HG02981 (cell line): ENCODE data around the gene WNK1.
A peak's percentile ranks its signal among the peaks of the same experiment; 100 is the strongest.
"Not testable (repeated sequence)": the region's sequence is repeated elsewhere in the genome, so short reads cannot be mapped to it uniquely, and the experiment has no call there.

ENCODE experiments used
- ATAC-seq: cut with Tn5 transposase; IDR thresholded peaks from one replicate; pipeline ENCODE4 v1.9.1; 2021; ENCODE audit warnings: mild to moderate bottlenecking, moderate library complexity; ENCODE audit not compliant: unreplicated experiment

The WNK1 gene

DNA sequence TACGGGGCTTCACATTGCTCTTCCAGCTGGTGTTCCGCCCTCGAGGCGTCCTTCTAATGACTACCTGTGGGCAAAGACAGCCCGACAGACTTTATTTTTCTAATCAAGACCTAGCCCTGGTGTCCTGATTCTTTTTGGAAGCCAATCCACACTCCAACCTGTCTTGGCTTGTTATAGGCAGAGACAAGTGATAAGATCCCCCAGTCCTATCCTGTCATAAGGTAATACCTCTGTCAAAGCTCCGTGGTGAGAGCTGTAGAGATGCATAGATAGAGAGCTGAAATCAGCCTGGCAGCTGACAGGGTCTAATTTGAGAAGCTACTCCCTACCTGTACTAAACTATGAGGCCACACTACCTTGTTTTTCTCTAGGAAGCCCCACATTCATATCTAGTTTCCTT, 11.5 kb upstream of the WNK1 start:
- ATAC-seq = no peak

DNA sequence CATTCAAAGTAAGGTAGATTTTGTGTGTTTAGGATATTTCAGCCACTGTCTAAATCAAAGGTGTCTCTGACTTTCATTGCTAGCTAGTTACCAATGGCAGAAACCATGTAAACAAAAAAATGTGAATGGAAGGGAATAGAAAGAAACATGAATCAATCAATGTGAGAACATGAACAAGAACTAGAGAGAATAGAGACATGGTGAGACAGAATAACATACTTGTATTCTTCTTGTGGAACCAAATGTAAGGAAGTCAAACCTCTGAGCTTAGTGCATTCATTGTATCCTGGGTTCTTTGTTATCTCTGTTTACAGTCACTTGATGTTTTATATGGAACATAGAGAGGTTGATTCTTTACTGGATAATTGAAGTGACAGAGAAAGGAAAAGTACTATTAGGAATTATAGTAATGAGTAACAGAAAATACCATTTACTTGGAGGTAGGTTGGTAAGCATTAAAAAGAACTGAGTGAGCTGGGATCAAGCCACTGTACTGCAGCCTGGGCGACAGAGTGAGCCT, 2.6 kb upstream of the WNK1 start:
- ATAC-seq = no peak

DNA sequence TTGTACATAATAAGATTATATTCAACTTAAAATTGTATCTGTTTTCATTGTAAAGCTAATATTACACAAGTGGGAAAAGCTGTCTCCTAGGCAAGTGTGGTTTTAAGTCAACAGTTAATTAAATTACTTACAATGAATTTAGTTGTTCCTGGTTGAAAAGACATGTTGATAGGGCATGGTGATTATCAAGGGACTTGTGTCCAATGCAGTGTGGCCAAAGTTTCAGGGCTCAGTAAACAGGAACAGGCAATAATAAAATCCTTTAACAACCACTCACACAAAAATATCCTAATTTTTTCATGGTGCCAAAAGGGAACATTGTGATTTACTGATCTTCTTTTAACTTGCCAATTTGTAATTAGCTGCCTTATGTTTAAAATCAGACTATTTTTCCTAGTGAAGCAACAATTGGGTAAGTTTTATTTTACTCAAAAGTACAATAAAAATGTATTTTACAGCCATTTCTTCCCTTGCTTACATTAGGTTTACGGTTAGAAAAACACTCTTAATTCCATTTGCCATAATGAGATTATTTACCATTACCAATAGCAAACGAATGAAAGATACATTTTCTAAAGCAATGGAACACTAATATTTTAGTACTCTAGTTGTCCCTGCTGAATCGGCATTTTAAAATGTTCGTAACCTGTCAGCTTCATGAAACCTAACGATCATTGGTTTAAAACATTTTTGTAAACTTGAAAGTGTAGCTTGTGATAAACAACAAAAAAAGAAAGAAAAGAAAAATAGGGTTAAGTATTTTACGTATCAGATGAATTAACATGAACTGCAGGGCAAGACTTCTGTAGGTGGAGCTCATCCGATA, 1.8 kb upstream of the WNK1 start:
- ATAC-seq = no peak

DNA sequence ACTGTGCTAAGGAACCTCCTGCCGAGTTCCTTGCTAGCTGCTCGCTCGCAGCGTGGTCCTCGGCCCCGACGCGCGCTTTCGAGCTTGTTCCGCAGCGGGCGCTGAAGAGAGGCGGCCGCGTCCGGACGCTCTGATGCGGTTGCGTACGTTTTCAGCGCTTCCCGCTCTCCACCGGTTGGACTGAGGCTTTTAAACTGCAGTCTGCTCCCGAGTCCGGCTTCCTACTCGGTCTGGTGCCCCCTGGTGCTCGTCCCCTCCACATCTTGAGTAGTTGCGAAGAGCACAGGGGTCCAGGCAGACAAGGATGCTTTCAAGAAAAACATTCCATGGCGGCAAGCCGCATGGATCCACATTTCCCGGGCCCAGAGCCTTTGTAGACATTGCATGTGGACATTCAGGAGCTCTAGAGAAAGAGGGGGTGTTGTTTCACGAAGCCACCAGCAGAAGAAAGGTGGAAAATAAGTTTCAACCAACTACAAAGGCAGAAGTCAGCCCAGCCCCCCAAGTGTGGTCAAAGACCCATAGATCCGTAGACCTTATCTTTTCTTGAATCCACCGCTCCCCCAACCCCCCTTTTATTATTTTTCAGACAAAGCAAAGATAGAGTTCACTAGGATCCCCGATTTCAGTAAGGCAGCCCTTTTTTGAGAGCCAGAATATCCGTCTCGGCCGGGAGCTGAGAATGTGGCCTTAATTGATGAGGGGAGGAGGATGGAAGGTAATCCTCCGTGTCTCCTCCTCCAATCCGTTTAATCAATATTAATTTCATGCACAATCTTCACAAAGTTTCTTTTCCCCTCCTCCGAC, 984 bp upstream of the WNK1 start:
- ATAC-seq = peak; percentile 47

DNA sequence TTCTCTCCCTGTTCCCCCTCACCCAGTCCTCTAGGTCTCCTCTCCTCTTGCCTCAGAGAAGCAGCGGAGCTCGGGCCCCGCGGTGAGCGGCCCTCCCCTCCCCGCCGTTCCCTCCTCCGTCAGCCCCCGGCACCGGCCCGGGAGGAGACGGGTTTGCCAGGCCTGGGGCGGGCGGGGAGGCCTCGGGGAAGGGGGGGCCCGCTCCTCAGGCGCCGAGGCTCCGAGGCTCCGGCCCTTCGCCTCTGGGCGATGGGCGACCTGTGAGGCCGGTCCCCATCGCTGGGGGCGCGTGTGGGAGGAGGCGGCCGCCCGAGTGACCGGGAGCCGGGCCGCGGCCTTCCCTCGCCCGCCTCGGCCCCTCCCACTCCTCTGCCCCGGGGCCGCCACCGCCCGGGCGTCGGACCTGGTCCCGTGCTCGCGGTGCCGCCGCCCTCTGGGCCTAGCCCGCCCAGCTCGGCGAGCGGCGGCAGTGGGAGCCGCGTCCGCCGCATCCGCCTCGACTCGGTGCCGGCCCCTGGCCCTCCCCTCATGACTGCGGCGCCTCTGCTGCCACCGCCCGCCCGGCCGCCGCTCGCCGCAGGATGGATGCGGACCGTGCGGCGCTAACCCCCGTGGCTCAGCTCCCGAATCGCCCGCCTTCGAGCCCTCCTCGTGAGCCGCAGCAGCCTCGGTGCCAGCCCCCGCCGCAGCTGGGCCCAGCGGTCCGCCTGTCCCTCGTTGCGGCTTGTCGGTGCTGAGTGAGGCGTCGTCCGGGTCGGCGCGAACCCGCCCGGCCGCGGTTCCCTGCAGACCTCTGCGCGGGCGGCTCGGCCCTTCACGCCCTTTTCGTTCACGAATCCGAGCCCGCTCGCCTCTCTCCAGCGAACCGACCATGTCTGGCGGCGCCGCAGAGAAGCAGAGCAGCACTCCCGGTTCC, 574 bp downstream of the WNK1 start:
- peak; percentile 16 for ATAC-seq

DNA sequence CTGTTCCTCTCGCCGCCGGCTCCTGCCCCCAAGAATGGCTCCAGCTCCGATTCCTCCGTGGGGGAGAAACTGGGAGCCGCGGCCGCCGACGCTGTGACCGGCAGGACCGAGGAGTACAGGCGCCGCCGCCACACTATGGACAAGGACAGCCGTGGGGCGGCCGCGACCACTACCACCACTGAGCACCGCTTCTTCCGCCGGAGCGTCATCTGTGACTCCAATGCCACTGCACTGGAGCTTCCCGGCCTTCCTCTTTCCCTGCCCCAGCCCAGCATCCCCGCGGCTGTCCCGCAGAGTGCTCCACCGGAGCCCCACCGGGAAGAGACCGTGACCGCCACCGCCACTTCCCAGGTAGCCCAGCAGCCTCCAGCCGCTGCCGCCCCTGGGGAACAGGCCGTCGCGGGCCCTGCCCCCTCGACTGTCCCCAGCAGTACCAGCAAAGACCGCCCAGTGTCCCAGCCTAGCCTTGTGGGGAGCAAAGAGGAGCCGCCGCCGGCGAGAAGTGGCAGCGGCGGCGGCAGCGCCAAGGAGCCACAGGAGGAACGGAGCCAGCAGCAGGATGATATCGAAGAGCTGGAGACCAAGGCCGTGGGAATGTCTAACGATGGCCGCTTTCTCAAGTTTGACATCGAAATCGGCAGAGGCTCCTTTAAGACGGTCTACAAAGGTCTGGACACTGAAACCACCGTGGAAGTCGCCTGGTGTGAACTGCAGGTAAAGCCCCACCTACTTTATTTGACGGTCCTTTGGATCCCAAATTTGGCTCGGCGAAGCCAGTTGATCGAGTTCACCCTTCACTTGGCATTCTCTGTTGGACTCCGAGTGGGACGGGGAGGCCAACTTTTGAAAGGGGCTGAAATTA, 1.5 kb downstream of the WNK1 start:
- ATAC-seq = no peak

DNA sequence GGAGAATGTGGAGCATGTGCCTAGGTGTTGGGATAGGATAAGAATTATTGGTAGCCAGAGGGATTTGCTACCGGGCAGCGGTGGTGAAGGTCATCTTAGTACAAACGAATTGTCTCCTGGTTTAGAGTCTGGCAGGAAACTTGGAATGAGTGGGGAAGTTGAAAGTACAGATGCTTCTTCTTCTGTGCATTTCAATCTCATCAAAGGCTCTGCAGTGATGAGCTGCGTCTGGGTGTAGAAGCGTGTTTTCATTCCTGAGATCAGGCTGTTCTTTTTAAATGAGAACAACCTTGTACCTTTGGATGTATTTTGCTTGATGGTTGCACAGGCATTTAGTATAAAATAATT, 2.1 kb downstream of the WNK1 start:
- ATAC-seq = no peak

DNA sequence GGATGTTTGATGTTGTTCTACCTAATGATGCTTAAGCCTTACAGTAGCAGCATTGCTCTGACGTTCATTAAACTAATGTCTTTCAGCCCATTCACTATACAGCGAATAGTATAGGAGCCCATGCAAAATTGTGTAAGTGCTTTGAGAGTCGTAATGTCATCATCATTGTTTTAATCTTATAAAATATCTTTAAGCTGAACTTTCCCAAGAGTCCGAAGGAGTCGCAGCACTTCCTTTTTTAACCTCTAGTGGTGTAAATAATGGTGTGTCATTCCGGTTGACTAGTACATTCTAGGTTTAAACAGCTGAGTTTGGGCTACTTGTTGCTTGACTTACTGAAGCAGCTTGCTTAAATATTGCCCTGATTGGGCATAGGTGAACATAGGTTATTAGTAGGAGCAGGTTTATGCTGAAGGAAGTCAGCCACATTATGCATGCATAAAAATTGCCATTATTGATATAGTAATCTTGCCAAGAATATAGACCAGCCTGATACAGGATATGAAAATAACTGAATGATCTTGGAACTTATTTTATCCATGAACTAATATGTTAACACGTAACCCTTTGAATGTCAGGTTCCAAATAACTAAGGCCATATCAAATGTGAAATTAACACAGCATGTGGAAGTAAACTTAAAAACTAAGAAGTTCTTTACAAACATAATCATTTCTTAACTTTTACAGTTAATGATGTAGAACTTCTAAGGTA, 2.6 kb downstream of the WNK1 start:
- ATAC-seq = no peak

DNA sequence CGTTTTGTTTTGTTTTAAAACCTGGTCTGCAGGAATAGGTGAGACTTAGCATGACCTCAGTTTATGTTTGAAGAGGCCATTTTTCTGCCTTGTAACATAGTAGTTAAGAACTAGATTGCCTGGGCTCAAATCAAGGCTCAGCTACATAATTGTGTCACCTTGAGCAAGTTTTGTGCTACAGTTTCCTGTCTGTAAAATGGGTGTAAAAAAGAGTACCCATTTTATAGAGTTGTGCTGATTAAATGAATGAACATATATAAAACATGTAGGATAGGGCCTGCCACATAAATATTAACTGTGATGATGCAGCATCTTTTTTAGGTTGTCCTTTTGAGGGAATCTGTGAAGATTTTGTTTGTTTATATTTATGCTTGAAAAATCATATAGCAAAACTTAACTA, 7.2 kb downstream of the WNK1 start:
- ATAC-seq = no peak

DNA sequence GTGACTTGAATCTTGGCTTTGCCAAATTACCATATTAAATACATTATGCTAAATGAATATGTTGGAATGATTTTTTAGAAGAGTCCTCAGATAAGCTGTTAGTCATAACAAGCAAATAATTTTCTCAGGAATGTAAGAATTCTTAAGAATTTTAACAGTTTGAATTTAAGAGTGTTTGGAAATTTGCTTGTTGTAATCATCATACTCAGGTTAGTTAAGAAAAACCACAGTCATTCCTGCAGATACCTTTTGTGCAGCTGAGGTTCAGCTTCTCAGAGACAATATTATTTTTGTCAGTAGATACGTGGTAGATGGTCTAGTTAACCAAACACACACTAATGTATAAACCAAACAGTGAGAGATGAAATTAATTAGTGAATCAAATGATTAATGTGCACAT, 8.9 kb downstream of the WNK1 start:
- ATAC-seq = no peak

DNA sequence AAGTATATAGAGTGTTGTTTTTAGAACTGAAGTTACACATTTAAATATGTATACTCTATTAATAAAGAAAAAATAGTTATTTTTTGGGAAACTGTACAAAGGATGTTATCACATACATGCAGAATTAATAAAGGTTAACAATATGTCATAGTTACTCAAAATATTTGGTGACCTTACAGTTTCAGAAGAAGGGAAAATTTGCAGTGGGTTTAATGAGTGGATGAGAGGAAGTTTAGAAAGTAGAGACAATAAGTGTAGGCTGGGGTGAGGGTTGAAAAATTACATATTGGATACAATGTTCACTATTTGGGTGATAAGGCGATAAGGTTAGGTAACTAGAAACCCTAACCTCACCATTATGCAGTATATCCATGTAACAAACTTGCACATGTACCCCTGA, 13.5 kb downstream of the WNK1 start:
- no peak for ATAC-seq

DNA sequence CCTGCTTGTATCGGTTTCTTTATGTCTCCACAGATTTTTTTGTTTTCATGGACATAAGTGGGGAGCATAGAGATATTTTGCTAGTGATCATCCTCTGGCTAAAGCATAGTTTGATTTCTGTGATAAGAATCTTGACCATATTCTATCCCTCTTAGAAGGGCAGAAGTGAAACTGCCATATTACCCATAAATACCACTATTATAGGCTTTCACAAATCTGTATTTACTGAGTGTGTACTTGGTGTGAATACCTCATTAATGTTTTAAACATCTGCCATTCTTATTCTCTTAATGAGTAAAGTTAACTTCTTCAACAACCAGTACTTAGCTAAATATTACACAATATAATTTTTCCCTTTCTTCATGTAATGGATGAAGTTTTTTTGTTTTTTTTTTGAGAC, 16.1 kb downstream of the WNK1 start:
- ATAC-seq = no peak

DNA sequence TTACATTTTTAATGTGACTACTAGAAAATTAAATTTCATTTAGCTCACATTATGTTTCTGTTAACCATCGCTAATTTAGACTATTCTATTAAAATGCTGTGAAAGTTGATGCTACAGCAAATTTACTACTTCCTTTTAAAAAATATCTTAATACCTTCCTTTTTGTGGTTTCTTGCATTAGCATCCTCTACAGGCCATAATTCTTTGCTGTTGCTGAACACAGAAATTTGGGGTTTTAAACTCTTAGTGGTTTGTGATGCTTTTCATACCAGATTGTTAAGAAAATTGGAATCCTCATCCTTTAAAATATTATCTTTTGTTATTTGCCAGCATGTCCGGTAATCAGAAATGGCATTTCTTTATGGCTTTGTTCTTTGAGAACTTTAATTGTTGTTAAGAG, 18.1 kb downstream of the WNK1 start:
- no peak for ATAC-seq

DNA sequence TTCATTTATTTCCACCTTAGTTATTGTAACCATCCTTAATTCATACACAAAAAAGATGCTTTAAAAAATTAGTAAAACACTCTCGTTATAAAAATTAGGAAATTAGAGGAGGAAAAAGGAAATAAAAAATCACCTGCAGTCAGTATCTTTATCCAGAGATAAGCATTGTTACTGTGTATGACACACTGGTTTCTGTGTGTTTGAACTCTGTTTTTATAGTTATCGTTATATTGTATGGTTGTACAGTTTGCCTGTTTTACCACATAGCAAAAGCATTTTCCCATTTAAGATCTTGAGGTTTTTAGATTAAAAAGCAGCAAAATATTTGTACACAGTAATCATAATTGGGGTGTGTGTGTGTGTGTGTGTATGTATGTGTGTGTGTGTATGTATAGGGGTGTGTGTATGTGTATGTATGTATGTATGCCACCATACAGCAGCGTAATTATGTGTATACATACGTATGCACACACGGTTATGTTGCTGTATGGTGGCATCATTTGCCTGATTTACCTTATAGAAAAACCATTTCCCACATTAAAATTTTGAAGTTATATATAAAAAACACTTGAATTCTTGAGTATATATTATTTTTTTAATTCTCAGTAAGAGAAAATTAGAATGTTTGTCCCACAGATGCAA, 19.8 kb downstream of the WNK1 start:
- ATAC-seq = no peak

DNA sequence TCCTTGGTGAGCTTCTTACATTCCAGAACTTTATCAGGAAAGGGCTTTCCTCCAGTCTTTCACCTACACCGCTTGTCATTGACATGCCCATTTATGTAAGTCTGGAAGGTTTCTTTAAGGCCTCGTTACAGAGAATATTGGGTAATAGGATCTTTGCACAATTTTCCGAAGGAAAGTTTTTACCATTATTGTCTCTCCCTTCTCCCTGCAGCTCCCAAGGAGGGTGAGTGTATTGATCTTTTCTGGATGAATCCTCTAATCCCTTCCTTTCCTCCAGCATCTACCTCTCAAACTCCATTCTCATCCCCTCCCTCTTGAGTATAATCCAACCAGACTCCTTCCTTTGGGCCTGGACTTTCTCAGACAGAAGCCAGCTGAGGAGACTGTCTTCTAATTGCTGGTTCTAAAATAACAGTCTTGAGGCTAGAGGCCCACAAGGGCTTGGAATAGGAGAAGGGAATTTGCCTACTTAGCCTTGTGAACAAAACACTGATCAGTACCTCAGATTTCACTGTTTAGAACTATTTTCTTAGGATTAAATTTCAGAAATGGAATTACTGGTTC, 21.8 kb downstream of the WNK1 start:
- no peak for ATAC-seq

DNA sequence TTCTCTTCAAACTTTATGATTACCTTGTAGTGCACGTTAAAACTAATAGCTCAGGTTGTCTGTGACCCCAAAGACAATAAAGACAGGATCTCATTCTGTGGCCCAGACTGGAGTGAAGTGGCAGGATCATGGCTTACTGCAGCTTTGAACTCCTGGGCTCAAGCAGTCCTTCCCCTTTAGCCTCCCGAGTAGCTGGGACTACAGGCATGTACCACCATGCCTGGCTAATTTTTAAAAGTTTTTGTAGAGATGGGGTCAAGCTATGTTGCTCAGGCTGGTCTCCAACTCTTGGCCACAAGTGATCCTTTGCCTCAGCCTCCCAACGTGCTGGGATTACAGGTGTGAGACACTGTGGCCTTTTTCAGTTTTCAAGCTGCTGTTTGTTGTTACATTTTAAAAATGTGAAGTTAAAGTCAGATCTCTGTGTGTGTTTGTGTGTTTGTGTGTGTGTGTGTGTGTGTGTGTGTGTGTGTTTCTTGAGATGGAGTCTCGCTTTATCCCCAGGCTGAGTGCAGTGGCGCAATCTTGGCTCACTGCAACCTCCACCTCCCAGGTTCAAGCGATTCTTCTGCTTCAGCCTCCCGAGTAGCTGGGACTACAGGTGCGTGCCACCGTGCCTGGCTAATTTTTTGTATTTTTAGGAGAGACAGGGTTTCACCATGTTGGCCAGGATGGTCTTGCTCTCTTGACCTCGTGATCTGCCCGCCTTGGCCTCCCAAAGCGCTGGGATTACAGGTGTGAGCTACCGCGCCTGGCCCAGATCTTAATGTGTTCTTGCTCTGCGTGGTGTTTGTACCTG, 23.8 kb downstream of the WNK1 start:
- not testable (repeated sequence) for ATAC-seq

DNA sequence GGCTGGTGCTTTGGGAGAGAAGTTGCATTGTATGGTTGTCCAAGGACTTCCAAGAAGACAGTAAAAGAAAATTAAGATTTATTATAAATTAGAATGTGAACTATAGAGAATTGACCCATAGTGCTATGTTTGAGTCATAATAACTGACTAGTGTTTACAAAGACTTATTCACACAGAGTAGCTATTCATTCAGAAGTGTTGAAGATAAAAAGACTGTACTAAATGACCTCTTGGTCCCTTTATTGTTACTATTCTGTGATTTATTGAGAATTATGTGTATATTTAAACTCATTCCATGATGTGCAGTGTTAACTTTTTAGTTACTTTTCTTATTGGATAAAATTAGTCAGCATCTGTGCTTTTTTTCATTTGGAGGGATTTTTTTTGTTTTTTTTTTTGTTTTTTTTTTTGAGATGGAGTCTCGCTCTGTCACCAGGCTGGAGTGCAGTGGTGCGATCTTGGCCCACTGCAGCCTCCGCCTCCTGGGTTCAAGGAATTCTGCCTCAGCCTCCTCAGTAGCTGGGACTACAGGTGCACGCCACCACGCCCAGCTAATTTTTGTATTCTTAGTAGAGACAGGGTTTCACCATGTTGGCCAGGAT, 24.5 kb downstream of the WNK1 start:
- ATAC-seq = not testable (repeated sequence)
